SU-DHL-6 (cell line): ENCODE measurements around the gene FMC1.

ENCODE experiments used
- H2AFZ ChIP-seq: fragments of 200-600 bp; sonication (generic); 2 replicates; pipeline ENCODE4 v1.6.1; 2014; ENCODE audit warnings: low read depth, mild to moderate bottlenecking, moderate library complexity, mixed read lengths, antibody characterized with exemption, low read length; ENCODE audit not compliant: severe bottlenecking
- H3F3A ChIP-seq: fragments of 200-600 bp; shearing (Covaris generic); 2 replicates; pipeline ENCODE4 v1.6.0; 2016; ENCODE audit warnings: antibody characterized with exemption, mild to moderate bottlenecking; ENCODE audit not compliant: insufficient read depth
- H3K27ac ChIP-seq: fragments of 200-600 bp; sonication (generic); 2 replicates; pipeline ENCODE4 v1.5.1; 2016; ENCODE audit warnings: low read depth, mild to moderate bottlenecking, low read length, moderate library complexity, mixed read lengths
- H3K27me3 ChIP-seq: fragments of 200-600 bp; sonication (generic), shearing (Covaris generic); 2 replicates; pipeline ENCODE4 v1.6.0; 2014; ENCODE audit warnings: mild to moderate bottlenecking, low read length
- H3K36me3 ChIP-seq: fragments of 200-600 bp; sonication (generic); 2 replicates; pipeline ENCODE4 v1.6.1; 2014; ENCODE audit warnings: mild to moderate bottlenecking, low read length, mixed read lengths
- H3K4me2 ChIP-seq: fragments of 300-600, 200-600 bp; shearing (Covaris generic), sonication (generic); 2 replicates; pipeline ENCODE4 v1.6.0; 2014; ENCODE audit warnings: low read length, low read depth, mild to moderate bottlenecking; ENCODE audit not compliant: poor library complexity, severe bottlenecking
- H3K4me3 ChIP-seq: fragments of 200-600 bp; sonication (generic); 2 replicates; pipeline ENCODE4 v1.5.1; 2014; ENCODE audit warnings: antibody characterized with exemption, low read length, mild to moderate bottlenecking, mixed read lengths; ENCODE audit not compliant: insufficient read depth, poor library complexity, severe bottlenecking
- H3K79me2 ChIP-seq: fragments of 200-600 bp; sonication (generic); 2 replicates; pipeline ENCODE4 v1.6.1; 2014; ENCODE audit warnings: mild to moderate bottlenecking, low read length, moderate library complexity; ENCODE audit not compliant: insufficient read depth
- H3K9ac ChIP-seq: fragments of 200-600 bp; sonication (generic); 2 replicates; pipeline ENCODE4 v1.7.0; 2014; ENCODE audit warnings: mild to moderate bottlenecking, low read length
- H3K9me2 ChIP-seq: fragments of 200-600 bp; sonication (generic); replicated peaks from 2 replicates; pipeline ENCODE4 v1.6.1; 2014; ENCODE audit warnings: low read length; ENCODE audit not compliant: insufficient read depth
- H3K9me3 ChIP-seq: fragments of 200-600 bp; sonication (generic); 2 replicates; pipeline ENCODE4 v1.6.1; 2014; ENCODE audit warnings: low read length, mixed read lengths; ENCODE audit not compliant: insufficient read depth
- H4K20me1 ChIP-seq: fragments of 200-600 bp; sonication (generic); 2 replicates; pipeline ENCODE4 v1.6.1; 2014; ENCODE audit warnings: low read depth, mild to moderate bottlenecking, antibody characterized with exemption, low read length, moderate library complexity, mixed read lengths
- EZH2phosphoT487 ChIP-seq: fragments of 200-600 bp; sonication (generic), shearing (Covaris generic); conservative IDR thresholded peaks from 2 replicates; pipeline ENCODE4 v1.6.1; 2018; ENCODE audit warnings: mild to moderate bottlenecking, antibody characterized with exemption, low read length, moderate library complexity, mixed read lengths
- TF ChIP-seq, protein P1 (sequence below): fragments of 200-600 bp; sonication (generic); IDR thresholded peaks from one replicate; pipeline ENCODE4 v1.5.1; 2017; ENCODE audit warnings: antibody characterized with exemption, mild to moderate bottlenecking, low read length, moderate library complexity; ENCODE audit not compliant: insufficient read depth, poor library complexity, severe bottlenecking

The FMC1 gene

DNA sequence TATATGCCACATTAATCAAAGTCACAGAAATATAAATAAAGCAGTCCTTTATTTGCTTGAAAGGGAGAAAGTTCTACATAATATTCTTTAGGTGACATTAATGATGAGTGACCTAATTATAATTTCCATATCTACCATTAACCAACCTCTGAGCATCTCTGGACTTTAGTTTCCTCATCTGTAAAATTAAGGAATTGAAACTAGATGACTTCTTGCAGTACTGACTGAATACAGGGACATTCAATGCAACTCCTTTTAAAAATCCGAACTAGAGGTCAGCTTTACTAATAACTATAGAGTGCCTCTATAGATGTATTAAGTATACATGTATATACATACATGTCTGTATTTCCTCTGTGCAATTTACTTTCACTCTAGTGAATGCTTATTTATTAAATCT, 3.9 kb downstream of the FMC1 start:
- H3K27ac ChIP-seq: no peak overlapping the region
- H3K4me3 ChIP-seq: no peak overlapping the region
- H2AFZ ChIP-seq: no peak overlapping the region
- no peaks in the 10 kb centered on the region for H3K9me2 ChIP-seq
- no peaks in the 10 kb centered on the region for H4K20me1 ChIP-seq
- H3K27me3 ChIP-seq: no peaks in the 10 kb centered on the region
- H3K9ac ChIP-seq: no peak overlapping the region
- H3K4me2 ChIP-seq: no peak overlapping the region
- peaks cover 17% of the 10 kb centered on the region for H3K79me2 ChIP-seq
- H3K9me3 ChIP-seq: no peaks in the 10 kb centered on the region
- no peaks in the 10 kb centered on the region; the same call in 1 of the 2 replicates for H3K36me3 ChIP-seq
- H3F3A ChIP-seq: peaks cover 23% of the 10 kb centered on the region
- no peak for TF ChIP-seq EZH2phosphoT487
- TF ChIP-seq, protein P1, sequence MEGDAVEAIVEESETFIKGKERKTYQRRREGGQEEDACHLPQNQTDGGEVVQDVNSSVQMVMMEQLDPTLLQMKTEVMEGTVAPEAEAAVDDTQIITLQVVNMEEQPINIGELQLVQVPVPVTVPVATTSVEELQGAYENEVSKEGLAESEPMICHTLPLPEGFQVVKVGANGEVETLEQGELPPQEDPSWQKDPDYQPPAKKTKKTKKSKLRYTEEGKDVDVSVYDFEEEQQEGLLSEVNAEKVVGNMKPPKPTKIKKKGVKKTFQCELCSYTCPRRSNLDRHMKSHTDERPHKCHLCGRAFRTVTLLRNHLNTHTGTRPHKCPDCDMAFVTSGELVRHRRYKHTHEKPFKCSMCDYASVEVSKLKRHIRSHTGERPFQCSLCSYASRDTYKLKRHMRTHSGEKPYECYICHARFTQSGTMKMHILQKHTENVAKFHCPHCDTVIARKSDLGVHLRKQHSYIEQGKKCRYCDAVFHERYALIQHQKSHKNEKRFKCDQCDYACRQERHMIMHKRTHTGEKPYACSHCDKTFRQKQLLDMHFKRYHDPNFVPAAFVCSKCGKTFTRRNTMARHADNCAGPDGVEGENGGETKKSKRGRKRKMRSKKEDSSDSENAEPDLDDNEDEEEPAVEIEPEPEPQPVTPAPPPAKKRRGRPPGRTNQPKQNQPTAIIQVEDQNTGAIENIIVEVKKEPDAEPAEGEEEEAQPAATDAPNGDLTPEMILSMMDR: no peak

DNA sequence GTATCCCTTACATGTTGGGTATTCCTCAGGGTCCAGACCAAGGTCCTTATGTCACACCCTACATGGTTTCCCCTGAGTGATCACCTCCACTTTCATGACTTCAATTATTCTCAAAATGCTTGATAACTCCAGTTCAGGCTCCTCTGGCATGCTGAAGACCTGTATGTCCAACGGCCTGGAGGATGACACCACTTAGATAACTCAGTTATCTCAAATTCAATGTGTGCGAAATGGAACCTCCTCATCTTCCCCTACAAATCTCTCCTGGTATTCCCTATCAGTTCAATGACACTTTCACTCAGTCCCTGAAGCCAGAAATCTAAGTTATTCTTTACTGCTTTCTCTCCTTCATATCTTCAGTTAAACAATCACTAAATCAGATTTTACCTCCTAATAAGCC, 9.9 kb downstream of the FMC1 start:
- H3K9ac ChIP-seq: no peak overlapping the region
- H4K20me1 ChIP-seq: no peaks in the 10 kb centered on the region
- peaks cover 6% of the 10 kb centered on the region for H3F3A ChIP-seq
- no peaks in the 10 kb centered on the region for H3K79me2 ChIP-seq
- TF ChIP-seq, protein P1: no peak
- TF ChIP-seq EZH2phosphoT487: no peak
- no peaks in the 10 kb centered on the region for H3K9me2 ChIP-seq
- no peaks in the 10 kb centered on the region; the same call in 1 of the 2 replicates for H3K36me3 ChIP-seq
- no peak overlapping the region for H2AFZ ChIP-seq
- H3K27ac ChIP-seq: no peak overlapping the region
- no peak overlapping the region for H3K4me3 ChIP-seq
- no peaks in the 10 kb centered on the region for H3K9me3 ChIP-seq
- no peak overlapping the region for H3K4me2 ChIP-seq
- H3K27me3 ChIP-seq: no peaks in the 10 kb centered on the region

DNA sequence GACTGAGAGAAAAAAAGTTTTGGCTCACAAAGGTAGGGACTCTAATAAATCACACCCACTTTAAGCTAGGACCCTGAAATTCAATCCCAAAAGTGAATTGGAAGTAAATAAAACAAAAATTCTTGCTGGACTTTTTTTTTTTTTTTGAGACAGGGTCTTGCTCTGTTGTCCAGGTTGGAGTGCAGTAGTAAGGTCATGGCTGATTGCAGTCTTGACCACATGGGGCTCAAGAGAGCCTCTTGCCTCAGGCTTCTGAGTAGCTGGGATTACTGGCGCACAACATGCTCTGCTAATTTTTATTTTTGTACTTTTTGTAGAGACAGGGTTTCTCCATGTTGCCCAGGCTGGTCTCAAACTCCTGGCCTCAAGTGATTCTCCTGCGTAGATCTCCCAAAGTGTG, 13.6 kb downstream of the FMC1 start:
- TF ChIP-seq, protein P1: no peak
- TF ChIP-seq EZH2phosphoT487: no peak
- Histone ChIP-seq H3F3A (peaks cover 20% of the 10 kb centered on the region), H3K9me3 (no peaks in the 10 kb centered on the region), H3K36me3 (no peaks in the 10 kb centered on the region), H2AFZ (no peak overlapping the region), H3K4me2 (no peak overlapping the region), H3K9ac (no peak overlapping the region), H3K27ac (no peak overlapping the region), H4K20me1 (no peaks in the 10 kb centered on the region), H3K9me2 (no peaks in the 10 kb centered on the region), H3K79me2 (peaks cover 16% of the 10 kb centered on the region), H3K27me3 (no peaks in the 10 kb centered on the region), H3K4me3 (no peak overlapping the region)
